GM12891 (cell line): Measurements from ENCODE around the gene HK1.

Experiments used
- PAX5 ChIP-seq: IDR thresholded peaks from 2 replicates; pipeline ENCODE4 v1.6.1; 2011; ENCODE audit warnings: low read length, moderate library complexity, mild to moderate bottlenecking; ENCODE audit not compliant: insufficient read depth, severe bottlenecking
- POLR2A ChIP-seq: IDR thresholded peaks from 2 replicates; pipeline ENCODE4 v1.6.1; 2011; ENCODE audit warnings: low read depth, low read length, control low read depth
- POLR2AphosphoS5 ChIP-seq: IDR thresholded peaks from 2 replicates; pipeline ENCODE4 v1.6.1; 2011; ENCODE audit warnings: low read depth, low read length, control low read depth
- SPI1 ChIP-seq: IDR thresholded peaks from 2 replicates; pipeline ENCODE4 v1.6.1; 2011; ENCODE audit warnings: low read depth, low read length, control low read depth
- TAF1 ChIP-seq: IDR thresholded peaks from 2 replicates; pipeline ENCODE4 v1.6.1; 2011; ENCODE audit warnings: low read depth, low read length, control low read depth

GRCh38 chr10:69323622-69324021 lies 45.3 kb downstream of the HK1 start:
- no peak for TF ChIP-seq POLR2AphosphoS5
- no peak for TF ChIP-seq POLR2A
- TF ChIP-seq TAF1: no peak
- TF ChIP-seq SPI1: no peak
- no peak for TF ChIP-seq PAX5
